GM21367 (cell line): ENCODE data around the gene CCDC88C.

ENCODE experiments used
- ATAC-seq: cut with Tn5 transposase; IDR thresholded peaks from one replicate; pipeline ENCODE4 v1.9.1; 2021; ENCODE audit not compliant: unreplicated experiment

The CCDC88C gene

GRCh38 chr14:91310606-91311283 lies 106.9 kb downstream of the CCDC88C start:
- ATAC-seq, result no peak

- ATAC-seq, result no peak
These were observed 107.8 kb downstream of the CCDC88C start for GRCh38 chr14:91309756-91310280.

- no peak for ATAC-seq
These were observed 109.3 kb downstream of the CCDC88C start for GRCh38 chr14:91308337-91308736.

- ATAC-seq, result no peak
These were observed 110.0 kb downstream of the CCDC88C start for GRCh38 chr14:91307652-91308051.

GRCh38 chr14:91307046-91307445 lies 110.6 kb downstream of the CCDC88C start:
- no peak for ATAC-seq

- ATAC-seq, result no peak
These were observed 111.1 kb downstream of the CCDC88C start for GRCh38 chr14:91306547-91306946.

GRCh38 chr14:91305650-91306431 lies 111.8 kb downstream of the CCDC88C start:
- ATAC-seq, result no peak

GRCh38 chr14:91303924-91304229 lies 113.7 kb downstream of the CCDC88C start:
- no peak for ATAC-seq

GRCh38 chr14:91303091-91303923 lies 114.3 kb downstream of the CCDC88C start:
- ATAC-seq, result peak; percentile 68

- ATAC-seq, result no peak
These were observed 115.2 kb downstream of the CCDC88C start for GRCh38 chr14:91302391-91302790.

- ATAC-seq, result no peak
These were observed 116.7 kb downstream of the CCDC88C start for GRCh38 chr14:91300957-91301356.

GRCh38 chr14:91300283-91300895 lies 117.2 kb downstream of the CCDC88C start:
- no peak for ATAC-seq

- no peak for ATAC-seq
These were observed 118.2 kb downstream of the CCDC88C start for GRCh38 chr14:91299121-91300115.

GRCh38 chr14:91298576-91298975 lies 119.0 kb downstream of the CCDC88C start:
- no peak for ATAC-seq

- no peak for ATAC-seq
These were observed 120.4 kb downstream of the CCDC88C start for GRCh38 chr14:91297081-91297711.

GRCh38 chr14:91295851-91296796 lies 121.5 kb downstream of the CCDC88C start:
- ATAC-seq, result no peak

- no peak for ATAC-seq
These were observed 122.3 kb downstream of the CCDC88C start for GRCh38 chr14:91295276-91295845.

- no peak for ATAC-seq
These were observed 123.5 kb downstream of the CCDC88C start for GRCh38 chr14:91294153-91294552.
